ENCODE results near the gene COL4A1. TPM values are rescaled to one million over a fixed set of nuclear protein-coding genes. Genes with fewer than 3 reads are reported as not detected.

The COL4A1 gene
- total RNA-seq, 4 donors from 2014 or later: 989 to 1,633 (median 1,298) TPM

DNA sequence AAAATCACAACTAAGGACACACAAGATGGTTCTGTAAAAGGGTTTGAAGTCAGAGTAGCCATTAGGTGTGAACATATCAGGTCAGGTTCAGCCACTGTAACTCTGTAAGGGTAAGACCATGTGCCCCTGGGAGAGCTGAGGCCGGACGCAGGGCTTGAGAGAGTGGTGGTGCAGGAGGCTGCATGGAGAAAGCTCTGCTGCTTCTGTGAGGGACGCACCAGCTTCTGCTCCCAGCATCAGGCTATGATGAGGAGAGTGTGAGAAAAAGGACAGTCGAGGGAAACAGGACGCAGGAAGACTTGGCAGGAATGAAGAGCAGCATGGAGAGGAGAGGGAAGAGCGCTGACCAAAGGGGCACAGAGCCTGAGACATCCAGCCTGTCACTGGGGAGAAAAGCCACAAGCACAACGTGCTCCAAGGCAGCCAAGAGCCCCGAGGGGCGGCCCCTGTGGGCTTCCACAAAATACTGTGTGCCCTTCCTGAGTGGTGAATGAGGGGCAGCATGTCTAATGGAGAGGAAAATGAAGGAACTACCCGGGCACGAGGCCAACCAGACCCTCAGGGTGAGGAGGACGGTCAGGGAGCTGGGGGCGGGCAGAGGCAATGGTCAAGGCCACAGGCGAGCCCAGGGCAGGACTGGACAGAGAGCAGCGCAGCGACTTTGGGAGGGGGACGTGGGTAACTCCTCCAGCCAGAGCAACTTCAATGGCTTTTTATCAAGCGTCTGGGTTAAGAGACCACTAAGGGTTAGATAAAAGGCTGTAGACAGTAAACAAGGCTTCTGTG, 107.7 kb downstream of the COL4A1 start:
- TF ChIP-seq, protein P1, sequence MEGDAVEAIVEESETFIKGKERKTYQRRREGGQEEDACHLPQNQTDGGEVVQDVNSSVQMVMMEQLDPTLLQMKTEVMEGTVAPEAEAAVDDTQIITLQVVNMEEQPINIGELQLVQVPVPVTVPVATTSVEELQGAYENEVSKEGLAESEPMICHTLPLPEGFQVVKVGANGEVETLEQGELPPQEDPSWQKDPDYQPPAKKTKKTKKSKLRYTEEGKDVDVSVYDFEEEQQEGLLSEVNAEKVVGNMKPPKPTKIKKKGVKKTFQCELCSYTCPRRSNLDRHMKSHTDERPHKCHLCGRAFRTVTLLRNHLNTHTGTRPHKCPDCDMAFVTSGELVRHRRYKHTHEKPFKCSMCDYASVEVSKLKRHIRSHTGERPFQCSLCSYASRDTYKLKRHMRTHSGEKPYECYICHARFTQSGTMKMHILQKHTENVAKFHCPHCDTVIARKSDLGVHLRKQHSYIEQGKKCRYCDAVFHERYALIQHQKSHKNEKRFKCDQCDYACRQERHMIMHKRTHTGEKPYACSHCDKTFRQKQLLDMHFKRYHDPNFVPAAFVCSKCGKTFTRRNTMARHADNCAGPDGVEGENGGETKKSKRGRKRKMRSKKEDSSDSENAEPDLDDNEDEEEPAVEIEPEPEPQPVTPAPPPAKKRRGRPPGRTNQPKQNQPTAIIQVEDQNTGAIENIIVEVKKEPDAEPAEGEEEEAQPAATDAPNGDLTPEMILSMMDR (IDR thresholded peaks at IDR 0.05; ENCODE audit: low read depth): no peak

DNA sequence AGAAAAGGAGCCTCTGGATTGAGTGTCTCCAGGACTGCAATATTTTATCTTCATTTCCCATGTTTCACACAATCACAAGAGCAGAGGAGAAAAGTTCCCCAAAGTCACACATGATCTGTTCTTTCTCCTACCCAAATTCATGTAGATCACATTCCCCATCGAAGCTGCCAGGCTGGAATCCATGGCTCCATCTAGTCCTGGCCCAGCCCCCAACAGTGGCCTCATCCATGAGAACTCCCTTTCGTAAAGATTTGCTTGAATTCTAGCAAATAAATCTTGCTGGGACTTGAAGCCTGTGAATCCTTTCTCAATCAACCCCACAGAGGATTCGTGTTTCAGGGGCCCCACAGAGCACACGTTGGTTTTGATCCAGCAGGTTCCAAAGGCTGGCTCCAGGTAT, 109.5 kb downstream of the COL4A1 start:
- TF ChIP-seq, protein P1 (IDR thresholded peaks at IDR 0.05; ENCODE audit: low read depth): no peak

DNA sequence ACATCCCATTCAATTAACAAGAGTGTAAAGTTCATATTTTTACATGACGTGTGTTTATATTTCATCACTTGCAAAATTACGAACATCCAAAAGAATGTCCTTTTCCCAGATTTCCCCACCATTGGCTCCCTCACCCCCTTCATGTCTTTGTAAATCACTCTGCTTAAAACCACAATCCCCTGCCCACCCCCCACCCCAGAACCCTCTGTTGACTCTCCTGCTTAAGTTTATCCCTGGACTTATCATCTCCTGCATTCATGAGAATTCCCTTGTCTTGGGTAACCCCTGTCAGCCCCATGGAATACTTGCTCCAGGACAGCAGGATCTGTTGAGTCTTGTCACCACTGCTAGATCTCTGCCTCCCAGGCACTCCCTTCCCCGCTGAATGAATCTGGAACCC, 109.9 kb downstream of the COL4A1 start:
- TF ChIP-seq, protein P1 (IDR thresholded peaks at IDR 0.05; ENCODE audit: low read depth): no peak

GRCh38 chr13:110195547-110196485, 111.1 kb downstream of the COL4A1 start:
- TF ChIP-seq, protein P1 (IDR thresholded peaks at IDR 0.05; ENCODE audit: low read depth): no peak

DNA sequence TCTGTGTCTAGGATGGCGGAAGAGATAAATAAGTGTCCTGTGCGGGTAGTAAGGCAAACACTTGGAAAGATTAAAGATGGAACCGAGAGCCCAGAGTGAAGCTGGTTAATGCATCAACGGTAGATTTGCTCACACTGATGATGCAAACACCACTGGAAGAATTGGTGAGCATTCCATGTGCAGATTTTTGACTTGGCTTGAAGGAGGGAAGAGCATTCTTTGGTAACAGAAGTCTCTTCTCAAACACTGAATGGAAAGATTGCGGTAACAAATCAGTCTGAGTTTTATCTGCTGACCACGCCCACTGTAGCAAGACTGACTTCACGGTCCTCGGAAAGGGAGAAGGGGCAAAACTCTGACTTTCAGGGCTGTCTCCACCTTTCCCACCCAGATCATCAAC, 112.5 kb downstream of the COL4A1 start:
- TF ChIP-seq, protein P1 (IDR thresholded peaks at IDR 0.05; ENCODE audit: low read depth): no peak

- TF ChIP-seq, protein P1 (IDR thresholded peaks at IDR 0.05; ENCODE audit: low read depth): no peak
These were observed 113.5 kb downstream of the COL4A1 start for GRCh38 chr13:110193491-110193890.

- TF ChIP-seq, protein P1 (IDR thresholded peaks at IDR 0.05; ENCODE audit: low read depth): no peak
These were observed 114.5 kb downstream of the COL4A1 start for GRCh38 chr13:110192472-110192871.

Data from subcutaneous adipose tissue (tissue), 4 donors.